Uterus (tissue), 2 donors: ENCODE measurements around the gene BUB1B.

Source experiments
- CTCF ChIP-seq, 4 experiments: fragments of 200-600 bp in 2 of 4; fragments of 450-650 bp in 2 of 4; sonication (generic) in 2 of 4; IDR thresholded peaks; one replicate each; pipeline ENCODE4 v1.5.1; 2016 to 2019; ENCODE audit warnings: antibody characterized with exemption in 4 of 4, mild to moderate bottlenecking in 2 of 4, moderate library complexity in 1 of 4
- POLR2A ChIP-seq, 2 donors: fragments of 450-650 bp; IDR thresholded peaks; one replicate each; pipeline ENCODE4 v1.6.1; 2016; ENCODE audit warnings: antibody characterized with exemption in 2 of 2, mild to moderate bottlenecking in 1 of 2, moderate library complexity in 1 of 2

- TF ChIP-seq CTCF (IDR thresholded peaks at IDR 0.05): no peak
- TF ChIP-seq POLR2A (IDR thresholded peaks at IDR 0.05): no peak
Observed at GRCh38 chr15:40130799-40131502, 29.9 kb upstream of the BUB1B start.
